ENCODE data around the gene TTC3. TPM values are rescaled to one million over a fixed set of nuclear protein-coding genes. Genes with fewer than 3 reads are reported as not detected.
"Not testable (repeated sequence)": the region's sequence is repeated elsewhere in the genome, so short reads cannot be mapped to it uniquely, and the experiment has no call there.

TTC3 gene
- total RNA-seq, 2 donors from 2014 or later, result 63.6 to 111 TPM

GRCh38 chr21:37214952-37215351 lies 141.9 kb downstream of the TTC3 start:
- Histone ChIP-seq H3K36me3 (no peaks in the 10 kb centered on the region), H3K27ac (no peak overlapping the region), H3K27me3 (no peaks in the 10 kb centered on the region), H3K4me3 (no peak overlapping the region), H3K4me1 (peaks cover 0 to 3% of the 10 kb centered on the region in 2 donors), H3K9me3 (no peaks in the 10 kb centered on the region)
- peak; percentile 26 for DNase-seq (ENCODE audit: low spot score)
- TF ChIP-seq CTCF (IDR thresholded peaks at IDR 0.05), result no peak

GRCh38 chr21:37219761-37220432 lies 146.8 kb downstream of the TTC3 start:
- H3K4me3 ChIP-seq, result peak overlapping the region; percentile 51 to 73
- H3K27me3 ChIP-seq, result no peaks in the 10 kb centered on the region
- H3K9me3 ChIP-seq, result no peaks in the 10 kb centered on the region
- peak overlapping the region; percentile 86 to 88 for H3K27ac ChIP-seq
- no peak for DNase-seq (ENCODE audit: low spot score)
- no peak for TF ChIP-seq CTCF (IDR thresholded peaks at IDR 0.05)
- peaks cover 17% of the 10 kb centered on the region for H3K36me3 ChIP-seq
- peaks cover 0 to 11% of the 10 kb centered on the region in 2 donors for H3K4me1 ChIP-seq

DNA sequence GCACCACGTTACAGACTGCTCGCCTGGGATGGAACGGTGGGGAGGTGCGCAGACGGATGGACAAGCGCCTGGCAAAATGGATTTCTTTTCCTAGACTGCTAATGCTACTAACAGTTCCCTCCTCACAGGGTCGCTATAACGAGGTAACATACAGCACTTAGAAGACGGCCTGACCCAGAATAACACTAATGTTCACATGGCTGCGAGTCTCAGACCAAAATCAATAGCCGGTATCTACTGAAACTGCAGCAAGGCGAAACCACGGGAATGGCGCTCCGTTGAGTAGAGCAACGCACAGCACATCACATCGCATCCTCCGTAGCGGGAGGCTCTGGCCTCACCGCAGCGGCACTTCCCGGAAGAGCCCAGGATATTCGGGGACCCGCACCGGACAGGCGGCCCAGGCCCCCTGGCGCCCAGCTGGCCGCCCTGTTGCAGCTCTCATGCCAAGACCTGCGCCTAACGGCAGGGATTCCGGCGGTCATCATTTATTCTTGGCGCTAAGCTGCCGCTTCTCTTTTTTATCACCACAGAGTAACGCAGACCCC lies 147.5 kb downstream of the TTC3 start:
- H3K4me3 ChIP-seq, result peak overlapping the region; percentile 51 to 73
- H3K27ac ChIP-seq, result peak overlapping the region; percentile 86 to 88
- peaks cover 0 to 11% of the 10 kb centered on the region in 2 donors for H3K4me1 ChIP-seq
- DNase-seq (ENCODE audit: low spot score), result no peak
- no peaks in the 10 kb centered on the region for H3K9me3 ChIP-seq
- H3K36me3 ChIP-seq, result peaks cover 23% of the 10 kb centered on the region
- H3K27me3 ChIP-seq, result no peaks in the 10 kb centered on the region
- no peak for TF ChIP-seq CTCF (IDR thresholded peaks at IDR 0.05)

- Histone ChIP-seq H3K27ac (peak overlapping the region; percentile 86 to 88), H3K36me3 (peaks cover 29% of the 10 kb centered on the region), H3K27me3 (no peaks in the 10 kb centered on the region), H3K4me1 (peaks cover 0 to 11% of the 10 kb centered on the region in 2 donors), H3K4me3 (peak overlapping the region; percentile 51 to 73), H3K9me3 (no peaks in the 10 kb centered on the region)
- peak; percentile 10 to 77 for TF ChIP-seq CTCF (IDR thresholded peaks at IDR 0.05)
- peak; percentile 97 for DNase-seq (ENCODE audit: low spot score)
These were observed 148.1 kb downstream of the TTC3 start for GRCh38 chr21:37220981-37221664.

- not testable (repeated sequence) for H3K27me3 ChIP-seq; H3K27ac ChIP-seq; DNase-seq (ENCODE audit: low spot score); H3K9me3 ChIP-seq; H3K4me3 ChIP-seq
- peaks cover 0 to 11% of the 10 kb centered on the region in 2 donors for H3K4me1 ChIP-seq
- peaks cover 40% of the 10 kb centered on the region for H3K36me3 ChIP-seq
These were observed 149.2 kb downstream of the TTC3 start for GRCh38 chr21:37222248-37222647.

GRCh38 chr21:37223804-37224345 lies 150.8 kb downstream of the TTC3 start:
- Histone ChIP-seq H3K27me3 (no peaks in the 10 kb centered on the region), H3K27ac (no peak overlapping the region), H3K4me3 (no peak overlapping the region), H3K4me1 (peaks cover 0 to 11% of the 10 kb centered on the region in 2 donors), H3K9me3 (no peaks in the 10 kb centered on the region), H3K36me3 (peaks cover 57% of the 10 kb centered on the region)
- no peak for TF ChIP-seq CTCF (IDR thresholded peaks at IDR 0.05)
- DNase-seq (ENCODE audit: low spot score), result peak; percentile 38
